ENCODE measurements around the gene CARD10.
"Not testable (repeated sequence)": the region's sequence is repeated elsewhere in the genome, so short reads cannot be mapped to it uniquely, and the experiment has no call there.

Gene CARD10

GRCh38 chr22:37484480-37485394 is 34.5 kb downstream of the CARD10 start:
- peak; percentile 32 for DNase-seq

- no peak for DNase-seq
Observed at GRCh38 chr22:37483050-37483449, 36.2 kb downstream of the CARD10 start.

- no peak for DNase-seq
Observed at GRCh38 chr22:37482244-37482643, 37.0 kb downstream of the CARD10 start.

GRCh38 chr22:37481347-37481907 is 37.8 kb downstream of the CARD10 start:
- DNase-seq = no peak

- no peak for DNase-seq
Observed at GRCh38 chr22:37480387-37481346, 38.5 kb downstream of the CARD10 start.

GRCh38 chr22:37479196-37479595 is 40.0 kb downstream of the CARD10 start:
- DNase-seq = no peak

GRCh38 chr22:37476389-37477329 is 42.6 kb downstream of the CARD10 start:
- DNase-seq = no peak

GRCh38 chr22:37474447-37475090 is 44.6 kb downstream of the CARD10 start:
- no peak for DNase-seq

- no peak for DNase-seq
Observed at GRCh38 chr22:37473437-37473946, 45.7 kb downstream of the CARD10 start.

- DNase-seq = peak; percentile 49
Observed at GRCh38 chr22:37472418-37473006, 46.7 kb downstream of the CARD10 start.

GRCh38 chr22:37471727-37472417 is 47.3 kb downstream of the CARD10 start:
- no peak for DNase-seq

GRCh38 chr22:37470087-37470445 is 49.1 kb downstream of the CARD10 start:
- no peak for DNase-seq

- DNase-seq = no peak
Observed at GRCh38 chr22:37469416-37470086, 49.7 kb downstream of the CARD10 start.

GRCh38 chr22:37468201-37468695 is 51.0 kb downstream of the CARD10 start:
- DNase-seq = not testable (repeated sequence)

GRCh38 chr22:37467391-37467955 is 51.7 kb downstream of the CARD10 start:
- peak; percentile 59 for DNase-seq

GRCh38 chr22:37464181-37464580 is 55.0 kb downstream of the CARD10 start:
- DNase-seq = no peak

GRCh38 chr22:37462983-37463382 is 56.2 kb downstream of the CARD10 start:
- DNase-seq = no peak

GRCh38 chr22:37462436-37462835 is 56.8 kb downstream of the CARD10 start:
- no peak for DNase-seq

- DNase-seq = peak; percentile 22
Observed at GRCh38 chr22:37461961-37462360, 57.3 kb downstream of the CARD10 start.

All from NCI-H82 (cell line).